WTC11 (cell line): ENCODE data around the gene MAGEF1. TPM values are rescaled to one million over a fixed set of nuclear protein-coding genes. Genes with fewer than 3 reads are reported as not detected.

ENCODE experiments used
- ATAC-seq: fragments of 200-7000 bp; cut with Tn5 transposase; 2 replicates; pipeline ENCODE4 v1.10.0; 2021; ENCODE audit warnings: mild to moderate bottlenecking, moderate library complexity
- CTCF ChIA-PET: fragments of 300-600 bp; sonication (Branson Sonifier 250); formaldehyde crosslinking; loops from one replicate; lab custom pipeline; 2021; ENCODE audit warnings: antibody characterized with exemption; lab: Charles Lee
- POLR2A ChIA-PET: fragments of 350-600 bp; sonication (Branson Sonifier 250); formaldehyde crosslinking; loops from one replicate; lab custom pipeline; 2021; ENCODE audit warnings: antibody characterized with exemption; lab: Charles Lee
- DNase-seq: peaks from one replicate; pipeline ENCODE4 v3.0.0; 2021; ENCODE audit warnings: low spot score
- H3K27ac Mint-ChIP-seq: 2 replicates; pipeline ENCODE4 v1.8.0; 2021; ENCODE audit warnings: mixed read lengths
- H3K27me3 Mint-ChIP-seq: 2 replicates; pipeline ENCODE4 v1.8.0; 2021; ENCODE audit warnings: low read depth, mild to moderate bottlenecking, moderate library complexity, mixed read lengths
- H3K36me3 Mint-ChIP-seq: 2 replicates; pipeline ENCODE4 v1.8.0; 2021; ENCODE audit warnings: mixed read lengths
- H3K4me1 Mint-ChIP-seq: 2 replicates; pipeline ENCODE4 v1.8.0; 2022; ENCODE audit warnings: mixed read lengths
- H3K4me3 Mint-ChIP-seq: 2 replicates; pipeline ENCODE4 v1.8.0; 2021; ENCODE audit warnings: mild to moderate bottlenecking, moderate library complexity, mixed read lengths
- H3K9me3 Mint-ChIP-seq: 2 replicates; pipeline ENCODE4 v1.8.0; 2021; ENCODE audit warnings: mixed read lengths
- ARID4B ChIP-seq: sonication (generic); formaldehyde crosslinking; IDR thresholded peaks from 2 replicates; pipeline ENCODE4 v1.8.0; 2023; ENCODE audit warnings: missing genetic modification reagents, mild to moderate bottlenecking, borderline replicate concordance
- ATF6 ChIP-seq: sonication (generic); formaldehyde crosslinking; IDR thresholded peaks from 2 replicates; pipeline ENCODE4 v1.8.1; 2023; ENCODE audit warnings: mild to moderate bottlenecking, missing genetic modification reagents
- E2F1 ChIP-seq: sonication (generic); formaldehyde crosslinking; IDR thresholded peaks from 2 replicates; pipeline ENCODE4 v1.8.0; 2022; ENCODE audit warnings: mild to moderate bottlenecking, missing genetic modification reagents
- ELF4 ChIP-seq: sonication (generic); formaldehyde crosslinking; IDR thresholded peaks from 2 replicates; pipeline ENCODE4 v1.8.1; 2022; ENCODE audit warnings: low read depth, mild to moderate bottlenecking, moderate library complexity, missing genetic modification reagents
- ERG ChIP-seq: fragments of 250-450 bp; sonication (Bioruptor Pico); IDR thresholded peaks from 2 replicates; pipeline ENCODE4 v1.8.0; 2021; ENCODE audit warnings: mild to moderate bottlenecking
- FOXK1 ChIP-seq: sonication (generic); formaldehyde crosslinking; IDR thresholded peaks from 2 replicates; pipeline ENCODE4 v1.8.0; 2022; ENCODE audit warnings: mild to moderate bottlenecking, moderate library complexity, missing genetic modification reagents
- HMGA2 ChIP-seq: fragments of 250-450 bp; sonication (Bioruptor Pico); IDR thresholded peaks from 2 replicates; pipeline ENCODE4 v1.4.0; 2021; ENCODE audit warnings: mild to moderate bottlenecking, moderate library complexity
- KAT7 ChIP-seq: sonication (generic); formaldehyde crosslinking; IDR thresholded peaks from 2 replicates; pipeline ENCODE4 v1.8.1; 2023; ENCODE audit warnings: missing genetic modification reagents, mild to moderate bottlenecking, borderline replicate concordance
- MYBL2 ChIP-seq: sonication (generic); formaldehyde crosslinking; IDR thresholded peaks from 2 replicates; pipeline ENCODE4 v1.8.1; 2023; ENCODE audit warnings: mild to moderate bottlenecking, moderate library complexity, missing genetic modification reagents
- NFE2L1 ChIP-seq: sonication (generic); formaldehyde crosslinking; IDR thresholded peaks from 2 replicates; pipeline ENCODE4 v1.8.1; 2023; ENCODE audit warnings: missing genetic modification reagents
- NR1H2 ChIP-seq: sonication (generic); formaldehyde crosslinking; IDR thresholded peaks from 2 replicates; pipeline ENCODE4 v1.9.0; 2021; ENCODE audit warnings: mild to moderate bottlenecking, moderate library complexity, missing genetic modification reagents
- NR3C1 ChIP-seq: sonication (generic); formaldehyde crosslinking; conservative IDR thresholded peaks from 2 replicates; pipeline ENCODE4 v1.8.1; 2023; ENCODE audit warnings: low read depth, mild to moderate bottlenecking, missing genetic modification reagents
- SMAD4 ChIP-seq: sonication (generic); formaldehyde crosslinking; IDR thresholded peaks from 2 replicates; pipeline ENCODE4 v1.8.0; 2022; ENCODE audit warnings: mild to moderate bottlenecking, missing genetic modification reagents
- STAT6 ChIP-seq: sonication (generic); formaldehyde crosslinking; conservative IDR thresholded peaks from 2 replicates; pipeline ENCODE4 v1.8.1; 2023; ENCODE audit warnings: mild to moderate bottlenecking, low read depth, missing genetic modification reagents, moderate library complexity
- TCF7 ChIP-seq: sonication (generic); formaldehyde crosslinking; IDR thresholded peaks from 2 replicates; pipeline ENCODE4 v1.8.0; 2022; ENCODE audit warnings: mild to moderate bottlenecking, low read depth, missing genetic modification reagents, moderate library complexity
- TEAD1 ChIP-seq: sonication (generic); formaldehyde crosslinking; IDR thresholded peaks from 2 replicates; pipeline ENCODE4 v1.8.0; 2022; ENCODE audit warnings: mild to moderate bottlenecking, missing genetic modification reagents
- ZNF219 ChIP-seq: sonication (generic); formaldehyde crosslinking; IDR thresholded peaks from 2 replicates; pipeline ENCODE4 v1.8.0; 2023; ENCODE audit warnings: missing genetic modification reagents, mild to moderate bottlenecking, borderline replicate concordance
- ZNF532 ChIP-seq: fragments of 250-450 bp; sonication (Bioruptor Pico); IDR thresholded peaks from 2 replicates; pipeline ENCODE4 v1.9.0; 2021; ENCODE audit warnings: mild to moderate bottlenecking, borderline replicate concordance
- total RNA-seq: library from RNA; stranded (reverse); gene quantifications from 3 replicates; pipeline ENCODE4 v1.2.3, GENCODE V29; 2021

MAGEF1 gene
- total RNA-seq, 1 experiment from 2014 or later, result 72.9 TPM

GRCh38 chr3:184758056-184758455 is 46.2 kb upstream of the MAGEF1 start:
- POLR2A ChIA-PET, result no interaction called here
- Mint-ChIP-seq H3K4me3 (no peak overlapping the region), H3K36me3 (no peaks in the 10 kb centered on the region), H3K27me3 (no peaks in the 10 kb centered on the region), H3K4me1 (peaks cover 51% of the 10 kb centered on the region), H3K27ac (no peak overlapping the region), H3K9me3 (no peaks in the 10 kb centered on the region)
- ATAC-seq, result no peak
- CTCF ChIA-PET, result interaction anchor here (1.1 to 3.7 kb wide), 4 partner anchors 9 to 197 kb away, joined by 4 to 14 read pairs (median 12); partner anchors contain the start of gene EPHB3
- DNase-seq, result no peak
- TF ChIP-seq ERG (CRISPR knock-in tag) (no peak), ARID4B (CRISPR knock-in tag) (no peak), SMAD4 (no peak), FOXK1 (CRISPR knock-in tag) (no peak), MYBL2 (no peak), NR1H2 (CRISPR knock-in tag) (no peak), E2F1 (CRISPR knock-in tag) (no peak), ELF4 (CRISPR knock-in tag) (no peak), KAT7 (CRISPR knock-in tag) (no peak), NR3C1 (CRISPR knock-in tag) (no peak), TEAD1 (no peak)

- Mint-ChIP-seq H3K27me3 (no peaks in the 10 kb centered on the region), H3K27ac (peak overlapping the region; percentile 85), H3K4me3 (no peak overlapping the region), H3K36me3 (peaks cover 4% of the 10 kb centered on the region; the same call in 1 of the 2 replicates), H3K9me3 (peaks cover 4% of the 10 kb centered on the region), H3K4me1 (peaks cover 54% of the 10 kb centered on the region)
- no peak for DNase-seq
- CTCF ChIA-PET, result interaction anchor here (0.5 to 3.7 kb wide), 13 partner anchors 9 to 270 kb away, joined by 3 to 19 read pairs (median 5); partner anchors contain the start of gene EPHB3
- POLR2A ChIA-PET, result no interaction called here
- peak; percentile 24 for ATAC-seq
- no peak for TF ChIP-seq HMGA2 (CRISPR knock-in tag)
- TF ChIP-seq NFE2L1 (CRISPR knock-in tag), result no peak
- no peak for TF ChIP-seq STAT6 (CRISPR knock-in tag)
- TF ChIP-seq ZNF532 (CRISPR knock-in tag), result no peak
- TF ChIP-seq ZNF219, result no peak
- no peak for TF ChIP-seq ATF6 (CRISPR knock-in tag)
- no peak for TF ChIP-seq TCF7
Measured at GRCh38 chr3:184757022-184757651, 45.3 kb upstream of the MAGEF1 start.
